GM23338 (cell line): ENCODE measurements around the gene RSPRY1. TPM values are rescaled to one million over a fixed set of nuclear protein-coding genes. Genes with fewer than 3 reads are reported as not detected.

Source experiments
- ATAC-seq: fragments of 200-7000 bp; cut with Tn5 transposase; 3 replicates; pipeline ENCODE4 v1.9.1; 2020
- DNase-seq: peaks from one replicate; pipeline ENCODE4 v3.0.0-alpha.2; 2015; ENCODE audit warnings: low spot score
- H2AFZ ChIP-seq: fragments of 200-600 bp; sonication (generic); 2 replicates; pipeline ENCODE4 v1.8.0; 2016; ENCODE audit warnings: antibody characterized with exemption, mild to moderate bottlenecking, moderate library complexity
- H3F3A ChIP-seq: fragments of 200-600 bp; sonication (generic); replicated peaks from 2 replicates; pipeline ENCODE4 v1.8.0; 2017; ENCODE audit warnings: antibody characterized with exemption, mixed run types, low read depth
- H3K27ac ChIP-seq: fragments of 200-600 bp; sonication (generic); 2 replicates; pipeline ENCODE4 v1.6.1; 2016; ENCODE audit warnings: low read depth
- H3K27me3 ChIP-seq: fragments of 200-600 bp; sonication (generic); 2 replicates; pipeline ENCODE4 v1.8.0; 2016; ENCODE audit warnings: mild to moderate bottlenecking, mixed run types, moderate library complexity; ENCODE audit not compliant: insufficient read depth
- H3K36me3 ChIP-seq: fragments of 200-600 bp; sonication (generic); 2 replicates; pipeline ENCODE4 v1.8.0; 2016; ENCODE audit warnings: mild to moderate bottlenecking; ENCODE audit not compliant: insufficient read depth
- H3K4me1 ChIP-seq: fragments of 200-600 bp; sonication (generic); 2 replicates; pipeline ENCODE4 v1.8.0; 2016; ENCODE audit warnings: mild to moderate bottlenecking, moderate library complexity; ENCODE audit not compliant: insufficient read depth
- H3K4me2 ChIP-seq: fragments of 200-600 bp; sonication (generic); 2 replicates; pipeline ENCODE4 v1.7.1; 2017; ENCODE audit warnings: mixed run types
- H3K4me3 ChIP-seq: fragments of 200-600 bp; sonication (generic); 2 replicates; pipeline ENCODE4 v1.6.1; 2016; ENCODE audit warnings: mixed run types
- H3K79me2 ChIP-seq: fragments of 200-600 bp; sonication (generic); replicated peaks from 2 replicates; pipeline ENCODE4 v1.8.0; 2017; ENCODE audit warnings: mild to moderate bottlenecking; ENCODE audit not compliant: insufficient read depth
- H3K9me2 ChIP-seq: fragments of 200-600 bp; sonication (generic); 2 replicates; pipeline ENCODE4 v1.8.0; 2017; ENCODE audit not compliant: insufficient read depth
- H4K20me1 ChIP-seq: fragments of 200-600 bp; sonication (generic); replicated peaks from 2 replicates; pipeline ENCODE4 v1.8.0; 2017; ENCODE audit warnings: mild to moderate bottlenecking; ENCODE audit not compliant: insufficient read depth
- H3K27ac Mint-ChIP-seq: 2 replicates; pipeline ENCODE4 v1.8.0; 2020; ENCODE audit warnings: inconsistent platforms, mild to moderate bottlenecking, moderate library complexity, mixed read lengths
- H3K27me3 Mint-ChIP-seq: 3 replicates; pipeline ENCODE4 v1.8.0; 2022; ENCODE audit warnings: low read depth, mild to moderate bottlenecking, moderate library complexity, mixed read lengths, inconsistent platforms; ENCODE audit not compliant: insufficient read depth, poor library complexity
- H3K36me3 Mint-ChIP-seq: 3 replicates; pipeline ENCODE4 v1.8.0; 2021; ENCODE audit warnings: low read depth, mild to moderate bottlenecking, inconsistent platforms, moderate library complexity, mixed read lengths
- H3K4me1 Mint-ChIP-seq: 3 replicates; pipeline ENCODE4 v1.8.0; 2020; ENCODE audit warnings: mild to moderate bottlenecking, inconsistent platforms, mixed read lengths
- H3K4me3 Mint-ChIP-seq: 3 replicates; pipeline ENCODE4 v1.8.0; 2021; ENCODE audit warnings: moderate library complexity, mild to moderate bottlenecking, inconsistent platforms, mixed read lengths
- H3K9me3 Mint-ChIP-seq: 3 replicates; pipeline ENCODE4 v1.8.0; 2020; ENCODE audit warnings: moderate library complexity, mild to moderate bottlenecking, inconsistent platforms, mixed read lengths
- CREB1 ChIP-seq: fragments of 250-450 bp; sonication (Bioruptor Pico); IDR thresholded peaks from 2 replicates; pipeline ENCODE4 v1.5.0; 2020; ENCODE audit warnings: low read depth, mild to moderate bottlenecking, moderate library complexity
- CTCF ChIP-seq, 2 experiments: fragments of 200-600 bp in 1 of 2; sonication (generic) in 1 of 2; conservative IDR thresholded peaks; 2 replicates each; pipeline versions ENCODE4 v1.5.1 to v1.6.1; 2016 to 2017; ENCODE audit warnings: antibody characterized with exemption in 2 of 2, low read depth in 2 of 2, mild to moderate bottlenecking in 2 of 2, moderate library complexity in 1 of 2
- ETS1 ChIP-seq: IDR thresholded peaks from 2 replicates; pipeline ENCODE4 v1.6.1; 2016; ENCODE audit warnings: antibody characterized with exemption
- EZH2 ChIP-seq: fragments of 200-600 bp; sonication (generic); IDR thresholded peaks from one replicate; pipeline ENCODE4 v1.8.0; 2017; ENCODE audit warnings: antibody characterized with exemption, mild to moderate bottlenecking, low read depth; ENCODE audit not compliant: unreplicated experiment
- EZH2phosphoT487 ChIP-seq: fragments of 200-600 bp; sonication (generic); IDR thresholded peaks from one replicate; pipeline ENCODE4 v1.8.1; 2018; ENCODE audit warnings: antibody characterized with exemption; ENCODE audit not compliant: unreplicated experiment
- JUNB ChIP-seq: IDR thresholded peaks from one replicate; pipeline ENCODE4 v1.6.1; 2016; ENCODE audit warnings: antibody characterized with exemption; ENCODE audit not compliant: unreplicated experiment
- NANOG ChIP-seq: IDR thresholded peaks from 2 replicates; pipeline ENCODE4 v1.6.1; 2016; ENCODE audit warnings: antibody characterized with exemption, borderline replicate concordance
- POLR2AphosphoS5 ChIP-seq: IDR thresholded peaks from 2 replicates; pipeline ENCODE4 v1.6.1; 2016; ENCODE audit warnings: antibody characterized with exemption, low read depth
- REST ChIP-seq: IDR thresholded peaks from one replicate; pipeline ENCODE4 v1.6.1; 2018; ENCODE audit warnings: antibody characterized with exemption; ENCODE audit not compliant: unreplicated experiment
- STAT1 ChIP-seq: IDR thresholded peaks from one replicate; pipeline ENCODE4 v1.6.1; 2016; ENCODE audit warnings: antibody characterized with exemption; ENCODE audit not compliant: unreplicated experiment
- ZNF114 ChIP-seq: fragments of 250-450 bp; sonication (Bioruptor Pico); IDR thresholded peaks from 2 replicates; pipeline ENCODE4 v1.5.0; 2020; ENCODE audit warnings: mild to moderate bottlenecking, moderate library complexity
- ZNF331 ChIP-seq: fragments of 250-450 bp; sonication (Bioruptor Pico); IDR thresholded peaks from 2 replicates; pipeline ENCODE4 v1.5.0; 2020; ENCODE audit warnings: low read depth, mild to moderate bottlenecking, moderate library complexity
- ZNF462 ChIP-seq: fragments of 250-450 bp; sonication (Bioruptor Pico); IDR thresholded peaks from 2 replicates; pipeline ENCODE4 v1.5.0; 2020; ENCODE audit warnings: mild to moderate bottlenecking, moderate library complexity
- polyA plus RNA-seq: library from polyadenylated mRNA; unstranded; fragments of >200 nt; fragmentation: Nextera tagmentation; extraction: Ambion mirVana; gene quantifications from 2 replicates; pipeline ENCODE4 v1.2.1, GENCODE V29; 2016
- total RNA-seq: library from RNA; depleted of rRNA; stranded (reverse); fragments of >200 nt; shearing (Covaris generic); gene quantifications from 2 replicates; pipeline ENCODE4 v1.2.3, GENCODE V29; 2014

Gene RSPRY1
- total and polyA plus RNA-seq, 2 experiments from 2014 or later: 25.8 to 35.9 TPM

- Histone ChIP-seq H4K20me1 (no peaks in the 10 kb centered on the region), H3K27ac (no peak overlapping the region), H3K4me3 (peak overlapping the region; percentile 81), H3K4me2 (peak overlapping the region; percentile 84), H3K79me2 (no peaks in the 10 kb centered on the region), H3K9me2 (no peaks in the 10 kb centered on the region), H3K27me3 (peaks cover 38% of the 10 kb centered on the region), H3F3A (no peaks in the 10 kb centered on the region), H3K36me3 (no peaks in the 10 kb centered on the region), H2AFZ (peak overlapping the region; percentile 99; the same call in 1 of the 2 replicates), H3K4me1 (no peaks in the 10 kb centered on the region)
- Mint-ChIP-seq H3K4me3 (peak overlapping the region; percentile 85), H3K36me3 (no peaks in the 10 kb centered on the region), H3K27me3 (peaks cover 31% of the 10 kb centered on the region), H3K9me3 (peaks cover 3% of the 10 kb centered on the region; the same call in 1 of the 3 replicates), H3K27ac (no peak overlapping the region), H3K4me1 (peaks cover 4% of the 10 kb centered on the region; the same call in 1 of the 3 replicates)
- DNase-seq (no peak), ATAC-seq (no peak)
- TF ChIP-seq ZNF462 (CRISPR knock-in tag): no peak
- no peak for TF ChIP-seq CREB1
- no peak for TF ChIP-seq ETS1
- no peak for TF ChIP-seq EZH2phosphoT487
- no peak for TF ChIP-seq REST
- TF ChIP-seq ZNF114 (CRISPR knock-in tag): no peak
- no peak for TF ChIP-seq ZNF331
- no peak for TF ChIP-seq NANOG
- TF ChIP-seq JUNB: no peak
- no peak for TF ChIP-seq POLR2AphosphoS5
- no peak for TF ChIP-seq STAT1
- TF ChIP-seq CTCF (conservative IDR thresholded peaks at IDR 0.05; ENCODE audit: low read depth in 2 of 2): no peak
- TF ChIP-seq EZH2: no peak
These were observed 99.2 kb downstream of the RSPRY1 start for GRCh38 chr16:57285379-57285778.
